ENCODE data around the gene IFI16. TPM values are rescaled to one million over a fixed set of nuclear protein-coding genes. Genes with fewer than 3 reads are reported as not detected.

IFI16 gene
- total and polyA plus RNA-seq, 3 donors from 2014 or later: 34.3 to 39.8 (median 35.7) TPM

DNA sequence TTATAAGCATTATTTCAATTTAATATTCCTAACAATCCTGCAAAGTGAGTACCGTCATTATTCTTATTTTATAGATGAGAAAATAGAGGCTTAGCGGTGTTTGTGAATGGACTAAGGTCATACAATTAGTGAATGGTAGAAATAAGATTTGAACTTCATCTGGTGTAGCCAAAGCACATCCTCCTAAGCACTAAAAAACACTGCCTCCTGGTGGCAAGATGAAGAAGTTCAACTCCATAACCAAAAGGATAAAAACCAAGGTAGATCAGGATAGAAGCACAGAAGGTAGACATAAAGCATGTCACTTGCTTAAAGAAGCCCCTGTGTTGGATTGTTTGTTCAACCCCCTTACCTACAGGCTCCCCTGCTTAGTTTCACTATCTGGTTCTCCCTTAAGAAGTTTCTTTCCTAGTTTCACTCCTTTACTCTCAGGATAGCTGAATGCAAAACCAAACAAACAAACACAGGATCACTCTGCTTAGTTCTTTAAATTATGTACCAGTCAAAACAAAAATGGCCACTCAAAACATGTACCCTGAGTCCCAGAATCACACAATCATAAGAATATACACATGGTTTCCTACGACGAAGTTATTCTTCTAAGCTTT is 79.6 kb downstream of the IFI16 start:
- Histone ChIP-seq H3K4me1 (no peaks in the 10 kb centered on the region), H3K9me3 (no peaks in the 10 kb centered on the region), H3K4me3 (no peak overlapping the region), H3K36me3 (ENCODE audit: low read depth, missing control alignments) (no peaks in the 10 kb centered on the region), H3K27me3 (no peaks in the 10 kb centered on the region), H3K27ac (no peak overlapping the region)
- no peak for DNase-seq
- intact Hi-C loops (cut with DNase I; ENCODE audit: low total_unique reads): no loop called here
- TF ChIP-seq, protein P1, sequence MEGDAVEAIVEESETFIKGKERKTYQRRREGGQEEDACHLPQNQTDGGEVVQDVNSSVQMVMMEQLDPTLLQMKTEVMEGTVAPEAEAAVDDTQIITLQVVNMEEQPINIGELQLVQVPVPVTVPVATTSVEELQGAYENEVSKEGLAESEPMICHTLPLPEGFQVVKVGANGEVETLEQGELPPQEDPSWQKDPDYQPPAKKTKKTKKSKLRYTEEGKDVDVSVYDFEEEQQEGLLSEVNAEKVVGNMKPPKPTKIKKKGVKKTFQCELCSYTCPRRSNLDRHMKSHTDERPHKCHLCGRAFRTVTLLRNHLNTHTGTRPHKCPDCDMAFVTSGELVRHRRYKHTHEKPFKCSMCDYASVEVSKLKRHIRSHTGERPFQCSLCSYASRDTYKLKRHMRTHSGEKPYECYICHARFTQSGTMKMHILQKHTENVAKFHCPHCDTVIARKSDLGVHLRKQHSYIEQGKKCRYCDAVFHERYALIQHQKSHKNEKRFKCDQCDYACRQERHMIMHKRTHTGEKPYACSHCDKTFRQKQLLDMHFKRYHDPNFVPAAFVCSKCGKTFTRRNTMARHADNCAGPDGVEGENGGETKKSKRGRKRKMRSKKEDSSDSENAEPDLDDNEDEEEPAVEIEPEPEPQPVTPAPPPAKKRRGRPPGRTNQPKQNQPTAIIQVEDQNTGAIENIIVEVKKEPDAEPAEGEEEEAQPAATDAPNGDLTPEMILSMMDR (IDR thresholded peaks at IDR 0.05): peak in 2 of 3 experiments; percentile 47 to 71
- TF ChIP-seq POLR2A (IDR thresholded peaks at IDR 0.05): no peak
- 81 to 90% methylated on average over 4 of the region's 4 CpGs for WGBS, 2 donors

DNA sequence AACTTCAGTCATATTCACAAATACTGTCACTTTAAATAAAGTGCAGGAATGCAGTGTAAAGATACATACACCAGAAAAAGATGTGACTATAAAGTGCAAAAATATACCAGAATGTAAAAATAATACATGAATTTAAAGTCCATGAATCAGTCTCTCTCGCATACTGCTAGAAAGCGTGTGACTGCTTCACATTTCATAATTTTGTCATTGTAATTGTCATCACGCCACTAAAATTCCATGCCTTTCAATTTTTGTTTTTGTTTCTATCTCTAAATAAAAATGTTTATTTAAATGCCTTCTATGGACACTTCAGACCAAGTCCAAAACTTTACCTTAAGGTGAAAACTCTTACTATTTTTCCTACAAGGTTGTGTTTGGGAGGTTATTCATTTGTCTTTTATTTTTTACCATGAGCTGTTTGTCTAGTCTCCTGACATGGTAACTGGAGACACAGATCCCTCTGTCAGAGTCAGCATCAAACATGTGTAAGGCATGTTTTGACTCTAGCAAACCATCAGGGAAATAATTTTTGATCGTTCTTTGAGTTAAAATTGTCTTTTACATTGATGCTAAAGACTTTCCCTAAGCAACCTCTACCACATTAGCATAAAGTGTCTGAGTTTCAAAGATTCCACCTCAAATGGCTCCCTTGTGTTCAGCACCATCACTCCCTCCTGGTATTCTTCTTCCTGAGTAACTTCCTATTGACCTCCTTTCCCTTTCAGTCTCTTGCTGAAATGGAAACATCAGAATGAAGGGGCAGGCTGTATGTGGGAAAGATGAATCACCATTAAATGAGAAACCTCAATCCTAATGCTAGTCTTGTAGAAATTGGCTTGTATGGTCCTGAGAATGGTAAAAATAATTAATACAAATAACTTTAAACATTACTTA is 80.8 kb downstream of the IFI16 start:
- WGBS, 2 donors: 87 to 94% methylated on average over 4 of the region's 4 CpGs
- DNase-seq: no peak
- intact Hi-C loops (cut with DNase I; ENCODE audit: low total_unique reads): no loop called here
- TF ChIP-seq, protein P1 (IDR thresholded peaks at IDR 0.05): no peak
- no peak for TF ChIP-seq POLR2A (IDR thresholded peaks at IDR 0.05)
- H3K27ac ChIP-seq: no peak overlapping the region
- no peaks in the 10 kb centered on the region for H3K9me3 ChIP-seq
- H3K27me3 ChIP-seq: no peaks in the 10 kb centered on the region
- no peak overlapping the region for H3K4me3 ChIP-seq
- H3K4me1 ChIP-seq: no peaks in the 10 kb centered on the region
- H3K36me3 ChIP-seq (ENCODE audit: low read depth, missing control alignments): no peaks in the 10 kb centered on the region

DNA sequence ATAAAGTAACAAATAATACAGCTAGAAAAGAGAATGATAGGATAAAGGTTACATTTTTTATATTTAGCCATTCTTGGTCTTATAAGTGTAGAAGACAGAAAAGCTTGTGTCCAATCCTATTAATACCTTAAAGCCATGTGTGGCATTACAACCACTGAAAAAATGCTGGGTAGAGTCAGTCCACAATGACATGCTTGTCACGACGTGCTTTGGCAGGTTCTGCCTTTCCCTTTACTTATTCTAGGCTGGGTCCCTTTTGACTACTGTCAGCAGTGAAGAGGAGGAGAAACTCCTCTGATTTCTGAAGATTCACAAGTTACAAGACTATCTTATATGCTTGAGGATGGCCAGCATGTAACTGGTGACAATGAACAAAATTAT is 81.5 kb downstream of the IFI16 start:
- H3K27me3 ChIP-seq: no peaks in the 10 kb centered on the region
- H3K4me3 ChIP-seq: no peak overlapping the region
- intact Hi-C loops (cut with DNase I; ENCODE audit: low total_unique reads): no loop called here
- DNase-seq: no peak
- no peak overlapping the region for H3K27ac ChIP-seq
- 78 to 92% methylated on average over 2 of the region's 2 CpGs for WGBS, 2 donors
- TF ChIP-seq, protein P1 (IDR thresholded peaks at IDR 0.05): no peak
- no peak for TF ChIP-seq POLR2A (IDR thresholded peaks at IDR 0.05)
- H3K4me1 ChIP-seq: no peaks in the 10 kb centered on the region
- no peaks in the 10 kb centered on the region for H3K36me3 ChIP-seq (ENCODE audit: low read depth, missing control alignments)
- H3K9me3 ChIP-seq: no peaks in the 10 kb centered on the region

DNA sequence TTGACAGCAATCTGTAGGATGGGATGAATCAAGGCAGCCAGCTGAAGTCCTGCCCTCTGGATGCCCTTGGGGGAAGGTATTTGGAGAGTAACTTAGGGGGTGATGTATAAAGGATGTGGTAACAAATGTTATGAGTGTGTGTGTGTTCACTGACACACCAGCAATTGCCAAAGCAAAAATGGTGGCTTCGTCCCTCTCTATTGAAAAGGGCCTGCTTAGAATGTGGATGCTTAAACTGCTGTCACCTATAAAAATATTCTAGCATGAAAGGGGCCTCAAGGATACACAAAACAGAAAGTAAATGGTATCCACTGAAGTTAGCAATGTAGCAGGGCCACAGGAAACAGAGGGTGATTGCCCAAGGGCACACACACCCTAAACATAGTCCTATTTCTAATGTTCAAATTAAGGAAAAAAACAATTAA is 81.9 kb downstream of the IFI16 start:
- no peaks in the 10 kb centered on the region for H3K36me3 ChIP-seq (ENCODE audit: low read depth, missing control alignments)
- H3K27ac ChIP-seq: no peak overlapping the region
- no peak overlapping the region for H3K4me3 ChIP-seq
- H3K27me3 ChIP-seq: no peaks in the 10 kb centered on the region
- TF ChIP-seq POLR2A (IDR thresholded peaks at IDR 0.05): no peak
- TF ChIP-seq, protein P1 (IDR thresholded peaks at IDR 0.05): no peak
- no peaks in the 10 kb centered on the region for H3K9me3 ChIP-seq
- intact Hi-C loops (cut with DNase I; ENCODE audit: low total_unique reads): no loop called here
- 85 to 95% methylated on average over 1 of the region's 1 CpG for WGBS, 2 donors
- no peak for DNase-seq
- H3K4me1 ChIP-seq: no peaks in the 10 kb centered on the region

All from testis (tissue), 3 donors.